Measurements from ENCODE around the gene SUCLG1.

The SUCLG1 gene

DNA sequence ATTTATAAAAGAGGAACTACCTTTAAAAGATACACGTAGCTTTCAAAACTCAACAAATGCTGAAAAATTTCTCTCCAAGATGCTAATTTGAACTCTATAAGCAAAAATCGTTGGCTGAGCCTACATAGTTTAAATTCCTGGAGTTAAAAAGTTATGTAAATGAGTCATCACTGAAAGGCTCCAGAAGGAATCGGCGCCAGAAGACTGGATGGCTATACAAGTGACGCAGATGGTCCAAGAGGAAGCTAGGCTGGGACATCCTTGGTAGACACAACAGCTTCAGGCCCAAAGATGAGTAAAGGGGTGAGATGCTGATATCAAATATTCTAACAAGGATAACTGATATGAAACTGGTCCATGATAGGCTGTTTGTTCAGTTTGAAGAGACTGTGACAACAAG lies 34.4 kb upstream of the SUCLG1 start:
- no peak for TF ChIP-seq ZNF433 (tag by site-specific recombination; IDR thresholded peaks at IDR 0.05; ENCODE audit: low read depth)
- TF ChIP-seq SCRT2 (tag by site-specific recombination; IDR thresholded peaks at IDR 0.05), result no peak
- no peak for TF ChIP-seq ZNF341 (tag by site-specific recombination; IDR thresholded peaks at IDR 0.05; ENCODE audit: low read depth)
- TF ChIP-seq OVOL3 (tag by site-specific recombination; IDR thresholded peaks at IDR 0.05), result no peak
- no peak for TF ChIP-seq ZBTB17 (tag by site-specific recombination; IDR thresholded peaks at IDR 0.05)
- TF ChIP-seq ZNF174 (tag by site-specific recombination; IDR thresholded peaks at IDR 0.05), result no peak
- TF ChIP-seq GLIS2 (tag by site-specific recombination; IDR thresholded peaks at IDR 0.05), result no peak
- TF ChIP-seq SP2 (tag by site-specific recombination; IDR thresholded peaks at IDR 0.05), result no peak
- TF ChIP-seq, protein P1, sequence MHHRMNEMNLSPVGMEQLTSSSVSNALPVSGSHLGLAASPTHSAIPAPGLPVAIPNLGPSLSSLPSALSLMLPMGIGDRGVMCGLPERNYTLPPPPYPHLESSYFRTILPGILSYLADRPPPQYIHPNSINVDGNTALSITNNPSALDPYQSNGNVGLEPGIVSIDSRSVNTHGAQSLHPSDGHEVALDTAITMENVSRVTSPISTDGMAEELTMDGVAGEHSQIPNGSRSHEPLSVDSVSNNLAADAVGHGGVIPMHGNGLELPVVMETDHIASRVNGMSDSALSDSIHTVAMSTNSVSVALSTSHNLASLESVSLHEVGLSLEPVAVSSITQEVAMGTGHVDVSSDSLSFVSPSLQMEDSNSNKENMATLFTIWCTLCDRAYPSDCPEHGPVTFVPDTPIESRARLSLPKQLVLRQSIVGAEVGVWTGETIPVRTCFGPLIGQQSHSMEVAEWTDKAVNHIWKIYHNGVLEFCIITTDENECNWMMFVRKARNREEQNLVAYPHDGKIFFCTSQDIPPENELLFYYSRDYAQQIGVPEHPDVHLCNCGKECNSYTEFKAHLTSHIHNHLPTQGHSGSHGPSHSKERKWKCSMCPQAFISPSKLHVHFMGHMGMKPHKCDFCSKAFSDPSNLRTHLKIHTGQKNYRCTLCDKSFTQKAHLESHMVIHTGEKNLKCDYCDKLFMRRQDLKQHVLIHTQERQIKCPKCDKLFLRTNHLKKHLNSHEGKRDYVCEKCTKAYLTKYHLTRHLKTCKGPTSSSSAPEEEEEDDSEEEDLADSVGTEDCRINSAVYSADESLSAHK (tag by site-specific recombination; IDR thresholded peaks at IDR 0.05), result no peak
- TF ChIP-seq MEIS1 (CRISPR knock-in tag; IDR thresholded peaks at IDR 0.05; ENCODE audit: borderline replicate concordance), result no peak
- TF ChIP-seq, protein P2, sequence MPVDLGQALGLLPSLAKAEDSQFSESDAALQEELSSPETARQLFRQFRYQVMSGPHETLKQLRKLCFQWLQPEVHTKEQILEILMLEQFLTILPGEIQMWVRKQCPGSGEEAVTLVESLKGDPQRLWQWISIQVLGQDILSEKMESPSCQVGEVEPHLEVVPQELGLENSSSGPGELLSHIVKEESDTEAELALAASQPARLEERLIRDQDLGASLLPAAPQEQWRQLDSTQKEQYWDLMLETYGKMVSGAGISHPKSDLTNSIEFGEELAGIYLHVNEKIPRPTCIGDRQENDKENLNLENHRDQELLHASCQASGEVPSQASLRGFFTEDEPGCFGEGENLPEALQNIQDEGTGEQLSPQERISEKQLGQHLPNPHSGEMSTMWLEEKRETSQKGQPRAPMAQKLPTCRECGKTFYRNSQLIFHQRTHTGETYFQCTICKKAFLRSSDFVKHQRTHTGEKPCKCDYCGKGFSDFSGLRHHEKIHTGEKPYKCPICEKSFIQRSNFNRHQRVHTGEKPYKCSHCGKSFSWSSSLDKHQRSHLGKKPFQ (tag by site-specific recombination; IDR thresholded peaks at IDR 0.05), result no peak
- TF ChIP-seq ZNF132 (tag by site-specific recombination; IDR thresholded peaks at IDR 0.05; ENCODE audit: borderline replicate concordance), result no peak
- TF ChIP-seq ZEB2 (tag by site-specific recombination; IDR thresholded peaks at IDR 0.05), result no peak
- H3K4me3 ChIP-seq (ENCODE audit: low read depth, low read length), result no peak overlapping the region
- no peaks in the 10 kb centered on the region for H3K9me3 ChIP-seq (ENCODE audit: control insufficient read depth, insufficient read depth, low read depth, low read length)
- ChIA-PET CTCF (interaction anchor here (1.0 to 1.6 kb wide), 5 partner anchors 137 to 433 kb away, joined by 3 to 10 read pairs (median 3); no protein-coding TSS in a partner anchor), POLR2A (interaction anchor here (0.7 kb wide), 1 partner anchor 58 kb away, joined by 4 read pairs; no protein-coding TSS in a partner anchor)
- H3K27ac ChIP-seq (ENCODE audit: extremely low read depth, low read depth, low read length), result no peak overlapping the region
- no peaks in the 10 kb centered on the region for H3K36me3 ChIP-seq (ENCODE audit: control insufficient read depth in 2 of 2, insufficient read depth in 1 of 2, low read length in 2 of 2)
- H3K4me1 ChIP-seq (ENCODE audit: control insufficient read depth, insufficient read depth, low read length), result no peaks in the 10 kb centered on the region

DNA sequence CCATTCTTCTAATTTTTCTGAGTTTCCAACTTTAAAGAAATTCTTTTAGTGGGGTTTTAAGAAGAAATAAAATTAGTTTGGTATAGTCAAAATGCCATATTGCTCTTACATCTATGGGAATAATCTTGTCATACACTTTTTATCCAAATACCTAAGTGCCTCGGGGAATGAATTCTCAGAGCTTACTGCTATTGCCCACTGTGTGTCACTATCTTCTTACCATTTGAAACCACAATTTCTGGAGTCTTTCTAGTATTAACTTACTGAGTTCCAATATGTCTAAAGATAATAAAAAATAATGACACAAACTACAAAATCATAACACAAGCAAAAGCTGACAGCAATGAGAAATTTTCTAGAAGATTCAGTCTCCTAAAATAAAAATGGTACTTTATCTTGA lies 33.5 kb upstream of the SUCLG1 start:
- no peaks in the 10 kb centered on the region for H3K36me3 ChIP-seq (ENCODE audit: control insufficient read depth in 2 of 2, insufficient read depth in 1 of 2, low read length in 2 of 2)
- H3K9me3 ChIP-seq (ENCODE audit: control insufficient read depth, insufficient read depth, low read depth, low read length), result no peaks in the 10 kb centered on the region
- no peak overlapping the region for H3K27ac ChIP-seq (ENCODE audit: extremely low read depth, low read depth, low read length)
- ChIA-PET POLR2A (no interaction called here), CTCF (interaction anchor here (0.6 to 1.2 kb wide), 3 partner anchors 350 to 888 kb away, joined by 3 read pairs; no protein-coding TSS in a partner anchor)
- no peaks in the 10 kb centered on the region for H3K4me1 ChIP-seq (ENCODE audit: control insufficient read depth, insufficient read depth, low read length)
- no peak for TF ChIP-seq ZNF529 (tag by site-specific recombination; IDR thresholded peaks at IDR 0.05; ENCODE audit: insufficient replicate concordance)
- no peak for TF ChIP-seq ZNF501 (tag by site-specific recombination; IDR thresholded peaks at IDR 0.05)
- TF ChIP-seq ZNF768 (tag by site-specific recombination; IDR thresholded peaks at IDR 0.05), result no peak
- TF ChIP-seq, protein P3, sequence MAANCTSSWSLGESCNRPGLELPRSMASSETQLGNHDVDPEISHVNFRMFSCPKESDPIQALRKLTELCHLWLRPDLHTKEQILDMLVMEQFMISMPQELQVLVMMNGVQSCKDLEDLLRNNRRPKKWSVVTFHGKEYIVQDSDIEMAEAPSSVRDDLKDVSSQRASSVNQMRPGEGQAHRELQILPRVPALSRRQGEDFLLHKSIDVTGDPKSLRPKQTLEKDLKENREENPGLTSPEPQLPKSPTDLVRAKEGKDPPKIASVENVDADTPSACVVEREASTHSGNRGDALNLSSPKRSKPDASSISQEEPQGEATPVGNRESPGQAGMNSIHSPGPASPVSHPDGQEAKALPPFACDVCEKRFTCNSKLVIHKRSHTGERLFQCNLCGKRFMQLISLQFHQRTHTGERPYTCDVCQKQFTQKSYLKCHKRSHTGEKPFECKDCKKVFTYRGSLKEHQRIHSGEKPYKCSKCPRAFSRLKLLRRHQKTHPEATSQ (tag by site-specific recombination; IDR thresholded peaks at IDR 0.05), result no peak
- no peak for TF ChIP-seq SCRT1 (tag by site-specific recombination; IDR thresholded peaks at IDR 0.05; ENCODE audit: borderline replicate concordance)
- TF ChIP-seq ZNF747 (tag by site-specific recombination; IDR thresholded peaks at IDR 0.05), result no peak
- TF ChIP-seq ZNF121 (tag by site-specific recombination; IDR thresholded peaks at IDR 0.05), result no peak
- no peak for TF ChIP-seq ZNF433 (tag by site-specific recombination; IDR thresholded peaks at IDR 0.05; ENCODE audit: low read depth)
- no peak for TF ChIP-seq ZNF274 (IDR thresholded peaks at IDR 0.05; ENCODE audit: low read length)
- no peak for TF ChIP-seq ZNF274 (tag by site-specific recombination; IDR thresholded peaks at IDR 0.05; ENCODE audit: borderline replicate concordance)
- no peak for TF ChIP-seq ZNF211 (tag by site-specific recombination; IDR thresholded peaks at IDR 0.05; ENCODE audit: low read depth)
- no peak for TF ChIP-seq ZNF16 (tag by site-specific recombination; IDR thresholded peaks at IDR 0.05; ENCODE audit: low read depth)
- TF ChIP-seq ZNF600 (tag by site-specific recombination; IDR thresholded peaks at IDR 0.05), result no peak
- no peak for TF ChIP-seq BCL11A (tag by site-specific recombination; IDR thresholded peaks at IDR 0.05; ENCODE audit: low read depth)
- TF ChIP-seq, protein P4, sequence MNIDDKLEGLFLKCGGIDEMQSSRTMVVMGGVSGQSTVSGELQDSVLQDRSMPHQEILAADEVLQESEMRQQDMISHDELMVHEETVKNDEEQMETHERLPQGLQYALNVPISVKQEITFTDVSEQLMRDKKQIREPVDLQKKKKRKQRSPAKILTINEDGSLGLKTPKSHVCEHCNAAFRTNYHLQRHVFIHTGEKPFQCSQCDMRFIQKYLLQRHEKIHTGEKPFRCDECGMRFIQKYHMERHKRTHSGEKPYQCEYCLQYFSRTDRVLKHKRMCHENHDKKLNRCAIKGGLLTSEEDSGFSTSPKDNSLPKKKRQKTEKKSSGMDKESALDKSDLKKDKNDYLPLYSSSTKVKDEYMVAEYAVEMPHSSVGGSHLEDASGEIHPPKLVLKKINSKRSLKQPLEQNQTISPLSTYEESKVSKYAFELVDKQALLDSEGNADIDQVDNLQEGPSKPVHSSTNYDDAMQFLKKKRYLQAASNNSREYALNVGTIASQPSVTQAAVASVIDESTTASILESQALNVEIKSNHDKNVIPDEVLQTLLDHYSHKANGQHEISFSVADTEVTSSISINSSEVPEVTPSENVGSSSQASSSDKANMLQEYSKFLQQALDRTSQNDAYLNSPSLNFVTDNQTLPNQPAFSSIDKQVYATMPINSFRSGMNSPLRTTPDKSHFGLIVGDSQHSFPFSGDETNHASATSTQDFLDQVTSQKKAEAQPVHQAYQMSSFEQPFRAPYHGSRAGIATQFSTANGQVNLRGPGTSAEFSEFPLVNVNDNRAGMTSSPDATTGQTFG (tag by site-specific recombination; IDR thresholded peaks at IDR 0.05; ENCODE audit: borderline replicate concordance), result no peak
- no peak for TF ChIP-seq ZNF354C (tag by site-specific recombination; IDR thresholded peaks at IDR 0.05; ENCODE audit: borderline replicate concordance, low read depth)
- TF ChIP-seq RBAK (tag by site-specific recombination; IDR thresholded peaks at IDR 0.05), result no peak
- no peak for TF ChIP-seq ZNF658 (tag by site-specific recombination; IDR thresholded peaks at IDR 0.05)
- no peak overlapping the region for H3K4me3 ChIP-seq (ENCODE audit: low read depth, low read length)

Data from HEK293 (cell line).